Measurements from ENCODE around the gene MANBA. TPM values are rescaled to one million over a fixed set of nuclear protein-coding genes. Genes with fewer than 3 reads are reported as not detected.

The MANBA gene
- total and polyA plus RNA-seq, 2 of the 13 experiments (the other 11 are each of a cell fraction or from before 2014, with no cell fraction given), result 11.7 to 33.3 TPM

DNA sequence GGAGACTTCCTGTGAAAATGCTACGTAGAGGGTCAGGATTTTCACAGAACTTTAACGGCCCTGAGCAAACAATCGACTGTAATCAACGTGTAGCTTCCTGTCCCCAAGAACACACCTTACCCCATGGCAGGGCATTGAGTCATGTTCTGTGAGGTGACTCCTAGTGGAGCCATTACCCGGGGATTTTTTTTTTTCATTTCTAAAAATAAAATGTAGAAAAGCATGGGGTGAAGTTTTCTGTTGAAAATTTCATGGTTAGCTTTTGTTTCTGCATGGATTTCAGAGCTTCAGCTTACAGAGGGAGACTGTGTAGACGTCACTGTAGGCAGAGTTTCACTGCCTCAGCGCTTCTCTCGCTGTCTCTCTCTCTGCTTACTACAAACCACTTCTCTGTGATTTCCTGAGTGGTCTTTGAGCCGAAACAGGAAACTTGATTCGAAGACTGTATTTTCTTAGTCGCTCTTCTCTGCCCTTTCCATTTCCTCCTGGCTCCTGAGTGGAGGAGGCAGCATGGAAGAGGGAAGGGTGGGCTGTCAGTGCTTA lies 147.9 kb downstream of the MANBA start:
- DNase-seq (ENCODE audit: low spot score), result no peak
- intact Hi-C loops (cut with micrococcal nuclease; ENCODE audit: unreplicated experiment) (no loop called here), in situ Hi-C loops (cut with HindIII; ENCODE audit: extremely low pct_ligation_motif_present, low pct_unique_long_range_greater_than_20kb) (loop anchor here (10.0 kb wide), 1 partner anchor 168 kb away; no protein-coding TSS in a partner anchor)
- Histone ChIP-seq H3K27ac (ENCODE audit: extremely low read length, insufficient read depth, low read length) (no peak overlapping the region), H3K4me1 (ENCODE audit: insufficient read depth, low read length) (no peaks in the 10 kb centered on the region), H3K4me3 (replicated peaks in 1 of 3; ENCODE audit: insufficient read depth in 1 of 3, low read depth in 2 of 3, low read length in 3 of 3) (no peak overlapping the region), H3K79me2 (ENCODE audit: insufficient read depth, low read length) (no peaks in the 10 kb centered on the region), H3K9ac (ENCODE audit: insufficient read depth, low read depth, low read length) (no peak overlapping the region), H3K4me2 (ENCODE audit: low read depth, low read length) (no peak overlapping the region), H2AFZ (ENCODE audit: low read length) (no peak overlapping the region), H3K9me3 (ENCODE audit: low read length) (no peaks in the 10 kb centered on the region), H3K36me3 (replicated peaks in 1 of 2; ENCODE audit: control insufficient read depth in 1 of 2, insufficient read depth in 2 of 2, low read length in 2 of 2) (peaks cover 21 to 67% of the 10 kb centered on the region in 2 experiments), H3K27me3 (ENCODE audit: control insufficient read depth in 1 of 2, insufficient read depth in 2 of 2, low read length in 2 of 2) (no peaks in the 10 kb centered on the region), H4K20me1 (ENCODE audit: insufficient read depth, low read length) (no peaks in the 10 kb centered on the region)
- no peak for FAIRE-seq
- TF ChIP-seq ZNF670 (CRISPR knock-in tag; IDR thresholded peaks at IDR 0.05; ENCODE audit: borderline replicate concordance) (no peak), HNRNPH1 (optimal IDR thresholded peaks at IDR 0.05; ENCODE audit: low read depth, low read length) (no peak), SMARCE1 (IDR thresholded peaks at IDR 0.05; ENCODE audit: borderline replicate concordance) (no peak), PLRG1 (conservative IDR thresholded peaks at IDR 0.05) (no peak), ZNF282 (IDR thresholded peaks at IDR 0.05; ENCODE audit: partially characterized antibody) (no peak), MYNN (CRISPR knock-in tag; IDR thresholded peaks at IDR 0.05; ENCODE audit: low read depth) (no peak), ISX (CRISPR knock-in tag; conservative IDR thresholded peaks at IDR 0.05) (no peak), RFXANK (CRISPR knock-in tag; IDR thresholded peaks at IDR 0.05) (no peak), POGZ (CRISPR knock-in tag; IDR thresholded peaks at IDR 0.05) (no peak), ZNF530 (CRISPR knock-in tag; IDR thresholded peaks at IDR 0.05; ENCODE audit: low read depth) (no peak), ZNF260 (CRISPR knock-in tag; IDR thresholded peaks at IDR 0.05; ENCODE audit: borderline replicate concordance, low read depth) (no peak)
- TF ChIP-seq, protein P1, sequence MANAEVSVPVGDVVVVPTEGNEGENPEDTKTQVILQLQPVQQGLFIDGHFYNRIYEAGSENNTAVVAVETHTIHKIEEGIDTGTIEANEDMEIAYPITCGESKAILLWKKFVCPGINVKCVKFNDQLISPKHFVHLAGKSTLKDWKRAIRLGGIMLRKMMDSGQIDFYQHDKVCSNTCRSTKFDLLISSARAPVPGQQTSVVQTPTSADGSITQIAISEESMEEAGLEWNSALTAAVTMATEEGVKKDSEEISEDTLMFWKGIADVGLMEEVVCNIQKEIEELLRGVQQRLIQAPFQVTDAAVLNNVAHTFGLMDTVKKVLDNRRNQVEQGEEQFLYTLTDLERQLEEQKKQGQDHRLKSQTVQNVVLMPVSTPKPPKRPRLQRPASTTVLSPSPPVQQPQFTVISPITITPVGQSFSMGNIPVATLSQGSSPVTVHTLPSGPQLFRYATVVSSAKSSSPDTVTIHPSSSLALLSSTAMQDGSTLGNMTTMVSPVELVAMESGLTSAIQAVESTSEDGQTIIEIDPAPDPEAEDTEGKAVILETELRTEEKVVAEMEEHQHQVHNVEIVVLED (CRISPR knock-in tag; IDR thresholded peaks at IDR 0.05; ENCODE audit: borderline replicate concordance), result no peak
- TF ChIP-seq, protein P2, sequence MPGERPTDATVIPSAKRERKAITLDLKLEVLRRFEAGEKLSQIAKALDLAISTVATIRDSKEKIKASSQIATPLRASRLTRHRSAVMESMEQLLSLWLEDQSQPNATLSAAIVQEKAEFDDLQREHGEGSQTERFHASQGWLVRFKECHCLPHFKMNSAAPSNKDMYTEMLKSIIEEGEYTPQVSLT (CRISPR knock-in tag; IDR thresholded peaks at IDR 0.05; ENCODE audit: borderline replicate concordance, low read depth), result no peak
- WGBS (ENCODE audit: low lambda C conversion rate), result 93% methylated on average over 11 of the region's 11 CpGs
- no peak for ATAC-seq
- CTCF ChIA-PET (ENCODE audit: low intra/inter-chr PET ratio, low total read pairs), result no interaction called here
- POLR2A ChIA-PET, result interaction anchor here (0.7 kb wide), 1 partner anchor 8 kb away, joined by 3 read pairs; no protein-coding TSS in a partner anchor
- no TSS peak for BruUV-seq (replicated peaks)
